Measurements from ENCODE around the gene TESK1.
A peak's percentile ranks its signal among the peaks of the same experiment; 100 is the strongest.
"Not testable (repeated sequence)": the region's sequence is repeated elsewhere in the genome, so short reads cannot be mapped to it uniquely, and the experiment has no call there.

TESK1 gene

DNA sequence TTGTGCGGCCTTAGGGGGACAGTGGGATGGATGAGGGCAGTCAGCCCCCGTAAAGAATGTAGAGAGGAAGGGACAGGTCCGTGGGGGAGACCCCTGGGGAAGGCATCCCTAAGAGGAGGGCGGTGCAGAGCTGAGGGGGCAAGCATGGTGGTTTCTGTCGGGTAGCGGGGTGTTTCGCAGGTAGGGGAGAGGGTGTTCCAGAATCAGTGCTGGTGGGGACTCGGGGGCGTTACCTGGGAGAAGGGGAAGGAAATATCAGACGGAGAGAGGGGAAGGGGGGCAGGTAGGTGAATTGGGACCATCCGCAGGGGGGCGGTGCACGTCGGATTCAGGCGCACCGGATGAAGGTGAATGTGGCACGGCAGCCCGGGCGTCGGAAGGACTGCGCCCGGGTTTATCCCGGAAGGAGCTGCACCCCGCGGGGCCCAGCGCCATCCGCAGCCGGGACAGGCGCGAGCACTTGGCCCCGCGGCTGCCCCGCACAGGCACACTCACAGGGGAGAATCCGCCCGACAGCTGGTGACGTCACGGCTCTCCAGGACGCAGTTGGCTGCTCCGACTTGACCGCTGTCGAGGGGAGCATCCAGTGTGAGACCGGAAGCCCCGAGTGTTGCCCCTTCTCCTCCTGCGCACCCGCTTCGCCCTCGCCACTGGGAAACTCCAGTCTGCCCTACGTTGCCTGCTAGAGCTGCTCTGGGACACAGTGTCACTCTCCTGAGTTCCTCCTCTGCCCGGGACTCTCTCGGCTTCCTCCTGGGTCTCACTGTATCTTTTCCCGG lies 11.8 kb downstream of the TESK1 start:
- no peak for DNase-seq

DNA sequence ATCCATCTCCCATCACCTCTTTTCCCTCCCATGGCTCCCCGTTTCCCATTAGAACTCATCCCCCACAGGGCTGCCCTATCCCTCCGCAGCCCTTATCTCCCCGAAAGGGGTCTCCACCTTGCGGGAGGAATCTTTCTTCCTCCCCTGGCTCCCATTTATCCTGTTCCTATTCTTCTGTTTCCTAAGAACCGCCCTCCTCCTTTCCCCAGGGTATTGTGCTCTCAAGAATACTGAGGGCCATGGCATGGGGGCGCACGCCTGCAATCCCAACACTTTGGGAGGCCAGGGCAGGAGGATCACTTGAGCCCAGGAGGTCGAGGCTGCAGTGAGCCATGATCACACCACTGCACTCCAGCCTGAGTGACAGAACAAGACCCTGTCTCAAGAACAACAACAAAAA lies 12.5 kb downstream of the TESK1 start:
- DNase-seq = no peak

DNA sequence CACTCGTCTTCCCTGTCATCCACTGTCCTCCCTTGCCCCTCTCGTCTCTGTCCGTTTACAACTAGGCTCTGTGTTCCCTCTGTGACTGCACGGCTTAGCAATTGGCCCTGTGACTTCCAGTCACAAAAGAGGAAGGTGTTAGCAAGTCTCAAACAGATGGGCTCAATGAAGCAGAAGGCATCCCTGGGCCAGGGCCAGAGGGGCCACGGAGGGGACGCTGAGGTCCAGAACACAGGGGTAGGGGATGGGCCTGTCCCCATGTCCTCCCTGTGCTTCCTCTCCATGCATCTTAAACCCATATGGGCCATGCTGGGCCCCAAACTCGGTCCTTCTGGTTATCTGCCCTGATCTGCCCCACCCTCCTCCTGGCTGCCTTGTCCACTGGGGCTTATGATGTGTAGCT lies 13.3 kb downstream of the TESK1 start, which contains the start of gene CD72:
TSS of gene CD72 (minus strand) at position 89 of the 403 bp plus-strand sequence. CDS start 110 bp downstream, outside the sequence.
- DNase-seq = no peak

DNA sequence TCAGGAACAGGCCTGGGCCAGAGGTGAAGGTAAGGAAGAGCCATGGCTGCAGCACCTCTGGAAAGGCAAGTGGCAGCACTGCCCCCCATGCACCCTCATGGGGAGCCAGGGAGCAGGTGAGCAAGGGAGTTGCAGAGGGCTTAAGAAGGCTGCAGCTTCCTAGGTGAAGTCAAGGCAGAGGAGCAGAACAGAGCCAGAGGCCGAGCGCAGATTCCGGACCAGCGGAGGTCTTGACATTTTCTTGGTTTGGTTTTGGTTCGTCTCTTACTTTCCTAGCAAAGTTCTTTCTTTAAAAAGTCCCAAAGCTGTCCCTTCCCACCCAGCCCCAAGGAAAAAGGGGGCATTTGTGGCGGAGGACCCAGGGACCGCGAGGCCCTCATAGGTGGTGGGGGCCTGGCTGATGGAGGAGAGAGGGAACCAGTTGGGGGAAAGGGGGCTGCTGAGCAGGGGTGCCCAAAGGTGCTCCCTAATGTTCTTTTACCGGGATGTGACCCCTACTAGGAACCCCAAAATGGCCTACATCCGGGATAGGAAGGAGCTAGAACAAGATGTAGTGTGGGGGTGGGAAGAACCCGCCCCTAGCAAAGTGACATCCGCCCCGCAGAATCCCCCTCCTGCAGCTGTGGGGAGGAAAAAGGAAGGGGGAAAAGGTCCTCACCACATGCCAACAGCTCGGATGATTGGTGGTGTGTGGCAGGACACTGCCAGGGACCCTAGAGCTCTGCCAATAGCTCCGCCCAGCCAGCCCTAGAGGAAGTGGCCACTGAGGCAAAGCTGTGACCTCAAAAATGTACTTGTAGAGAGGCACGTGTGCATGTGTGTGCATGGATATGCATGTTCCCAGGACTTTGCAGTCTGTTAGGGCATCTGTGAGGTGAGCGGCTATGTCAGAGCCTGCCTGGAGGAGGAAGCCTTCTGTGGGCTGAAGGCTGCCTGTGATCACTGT lies 14.1 kb downstream of the TESK1 start:
- DNase-seq = no peak

DNA sequence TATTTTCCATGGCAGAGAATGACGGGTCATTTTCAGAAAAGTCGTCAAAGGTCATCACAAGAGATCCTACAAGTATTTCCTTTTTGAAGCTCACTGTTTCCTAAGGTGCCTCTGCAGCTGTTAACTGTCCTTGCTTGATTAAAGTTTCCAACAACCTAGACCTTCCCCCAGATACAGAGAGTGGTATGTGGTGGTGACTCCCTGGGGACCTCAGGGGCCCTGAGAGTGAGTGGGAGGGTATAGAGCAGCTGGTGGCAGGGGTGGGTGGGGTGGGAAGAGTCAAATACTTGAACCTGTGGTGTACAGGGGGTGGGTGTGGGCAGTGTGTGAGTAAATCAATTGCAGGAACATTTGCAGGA lies 14.7 kb downstream of the TESK1 start:
- no peak for DNase-seq

DNA sequence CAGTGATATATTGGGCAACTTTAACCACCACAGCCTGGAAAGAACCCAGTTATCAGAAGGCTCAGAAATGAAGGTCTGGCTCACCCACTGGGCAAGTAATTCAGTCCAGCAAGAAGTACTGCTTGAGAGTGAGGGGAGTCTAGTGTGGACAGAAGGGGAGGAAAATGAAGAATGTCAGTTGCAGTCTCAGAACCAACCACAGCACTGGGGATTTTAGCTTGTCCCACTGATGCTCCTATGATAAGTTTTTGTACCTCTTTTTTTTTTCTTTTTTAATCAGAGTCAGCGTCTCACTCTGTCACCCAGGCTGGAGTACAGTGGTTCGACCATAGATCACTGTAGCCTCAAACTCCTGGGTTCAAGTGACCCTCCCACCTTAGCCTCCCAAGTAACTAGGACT lies 22.5 kb downstream of the TESK1 start:
- no peak for DNase-seq

DNA sequence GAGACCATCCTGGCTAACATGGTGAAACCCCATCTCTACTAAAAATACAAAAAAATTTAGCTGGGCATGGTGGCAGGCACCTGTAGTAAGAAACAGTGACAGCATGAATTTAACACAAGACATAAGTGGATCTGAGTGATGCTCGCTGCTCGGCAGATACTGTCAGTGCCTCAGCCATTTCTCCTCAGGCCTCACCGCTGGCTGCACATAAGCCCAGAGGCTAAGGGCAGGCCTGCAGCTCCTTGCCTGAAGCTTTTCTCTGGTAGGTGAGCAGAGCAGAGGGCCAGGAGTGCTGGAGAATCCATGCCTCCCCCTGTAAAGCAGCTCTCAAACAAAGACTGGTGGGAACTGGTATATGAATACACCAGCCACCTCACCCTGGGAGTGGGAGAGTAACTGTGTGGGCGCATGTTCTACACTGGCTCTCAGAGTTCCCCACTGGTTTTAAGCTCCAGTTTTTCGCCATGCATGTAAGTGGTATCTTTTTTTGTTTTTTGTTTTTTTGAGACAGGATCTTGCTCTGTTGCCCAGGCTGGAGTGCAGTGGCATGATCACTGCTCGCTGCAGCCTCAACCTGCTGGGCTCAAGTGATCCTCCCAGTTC lies 23.4 kb downstream of the TESK1 start:
- no peak for DNase-seq

DNA sequence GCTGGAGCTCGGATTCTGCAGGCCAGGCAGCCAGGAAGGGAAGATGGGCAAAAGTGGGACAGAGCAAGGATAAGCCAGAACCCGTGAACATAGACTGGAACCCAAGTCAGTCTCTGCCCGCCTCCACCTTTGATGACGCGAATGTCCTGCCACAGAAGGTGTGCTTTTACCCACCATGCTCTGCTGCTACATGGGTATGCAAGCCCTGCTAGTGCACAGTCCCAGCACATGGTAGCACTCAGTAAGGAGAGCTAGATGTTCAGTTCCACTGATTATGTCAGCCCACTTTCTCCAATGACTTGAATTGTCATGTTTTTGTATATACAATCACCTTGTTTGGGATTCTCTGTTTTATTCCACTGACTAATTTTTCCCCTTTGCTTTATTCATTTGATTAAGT lies 24.5 kb downstream of the TESK1 start:
- DNase-seq = no peak

DNA sequence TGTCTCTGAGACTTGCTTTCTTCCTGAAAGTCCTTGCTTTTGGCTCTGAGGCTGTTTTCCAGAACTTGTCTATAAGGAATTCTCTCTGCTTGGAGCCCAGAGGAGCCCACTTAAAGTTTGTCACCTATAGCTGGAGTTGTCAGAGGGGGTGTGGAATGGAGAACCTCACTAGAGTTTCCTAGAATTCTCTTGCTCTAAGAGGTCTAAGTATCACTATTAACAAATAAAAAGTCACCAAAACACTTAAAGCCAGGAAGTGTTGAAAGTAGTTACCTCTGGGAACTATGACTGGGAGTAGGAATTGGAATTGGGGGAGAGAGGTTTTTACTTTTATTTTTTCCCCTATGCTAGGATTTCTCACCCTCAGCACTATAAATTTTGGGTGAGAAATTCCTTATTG lies 30.7 kb downstream of the TESK1 start:
- no peak for DNase-seq

DNA sequence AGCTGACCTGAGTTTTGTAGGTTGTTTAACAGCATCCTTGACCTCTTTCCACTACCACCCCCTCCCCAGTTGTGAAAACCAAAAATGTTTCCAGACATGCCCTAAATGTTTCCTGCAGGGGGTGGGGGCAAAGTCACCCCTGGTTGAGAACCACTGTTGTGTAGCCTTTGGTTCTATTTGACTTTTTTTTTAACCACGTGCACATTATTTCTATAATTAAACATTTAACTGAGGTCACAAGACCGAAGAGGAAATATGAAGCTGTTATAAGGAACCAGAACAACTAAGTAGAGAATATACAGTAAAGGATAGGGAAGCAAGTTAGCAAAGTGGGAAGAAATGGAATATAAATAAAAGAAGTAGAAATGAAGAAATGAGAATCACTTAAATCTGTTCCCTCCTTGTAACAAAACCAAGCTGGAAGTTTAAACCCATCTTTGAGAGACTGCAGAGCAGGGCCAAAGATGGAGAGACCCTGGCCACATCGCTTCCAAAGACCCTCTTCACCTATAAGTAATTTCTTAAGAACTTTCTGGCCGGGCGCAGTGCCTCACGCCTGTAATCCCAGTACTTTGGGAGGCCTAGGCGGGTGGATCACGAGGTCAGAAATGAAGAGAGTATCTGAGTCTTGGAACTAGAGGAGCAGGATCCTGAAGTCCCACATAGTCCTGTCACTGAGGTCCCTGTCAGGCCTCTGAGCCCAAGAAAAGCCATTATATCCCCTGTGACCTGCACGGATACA lies 31.2 kb downstream of the TESK1 start:
- DNase-seq = no peak

DNA sequence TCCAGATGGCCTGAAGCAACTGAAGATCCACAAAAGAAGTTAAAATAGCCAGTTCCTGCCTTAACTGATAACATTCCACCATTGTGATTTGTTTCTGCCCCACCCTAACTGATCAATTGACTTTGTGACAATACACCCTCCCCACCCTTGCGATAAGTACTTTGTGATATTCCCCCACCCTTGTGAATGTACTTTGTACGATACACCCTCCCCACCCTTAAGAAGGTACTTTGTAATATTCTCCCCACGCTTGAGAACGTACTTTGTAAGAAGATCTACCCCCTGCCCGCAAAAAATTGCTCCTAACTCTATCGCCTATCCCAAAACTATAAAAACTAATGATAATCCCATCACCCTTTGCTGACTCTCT lies 31.8 kb downstream of the TESK1 start:
- not testable (repeated sequence) for DNase-seq

DNA sequence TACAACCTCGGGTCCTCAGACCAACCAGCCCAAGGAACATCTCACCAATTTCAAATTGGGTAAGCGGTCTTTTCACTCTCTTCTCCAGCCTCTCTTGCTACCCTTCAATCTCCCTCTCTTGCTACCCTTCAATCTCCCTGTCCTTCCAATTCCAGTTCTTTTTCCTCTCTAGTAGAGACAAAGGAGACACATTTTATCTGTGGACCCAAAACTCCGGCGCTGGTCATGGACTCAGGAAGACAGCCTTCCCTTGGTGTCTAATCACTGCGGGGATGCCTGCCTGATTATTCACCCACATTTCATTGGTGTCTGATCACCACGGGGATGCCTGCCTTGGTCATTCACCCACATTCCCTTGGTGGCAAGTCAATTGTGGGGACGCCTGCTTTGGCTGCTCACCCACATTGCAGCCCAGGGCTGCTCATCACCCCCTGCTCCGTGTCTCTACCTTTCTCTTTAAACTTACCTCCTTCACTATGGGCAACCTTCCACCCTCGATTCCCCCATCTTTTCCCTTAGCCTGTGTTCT lies 32.4 kb downstream of the TESK1 start:
- not testable (repeated sequence) for DNase-seq

DNA sequence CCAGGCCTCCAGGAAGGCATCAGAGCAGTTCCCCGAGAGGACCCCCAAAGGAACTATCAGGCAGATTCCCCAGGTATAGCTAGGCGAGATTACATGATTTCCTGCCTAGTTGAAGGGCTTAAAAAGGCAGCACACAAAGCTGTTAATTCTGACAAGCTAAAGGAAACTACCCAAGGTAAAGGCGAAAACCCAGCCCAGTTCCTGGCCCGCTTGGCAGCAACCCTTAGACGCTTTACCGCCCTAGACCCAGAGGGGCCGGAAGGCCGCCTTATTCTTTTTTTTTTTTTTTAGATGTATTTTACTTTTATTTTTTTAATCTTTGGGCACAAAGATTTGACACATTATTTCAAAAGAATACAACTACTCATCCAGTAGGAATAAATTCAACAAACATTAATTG lies 33.7 kb downstream of the TESK1 start:
- DNase-seq = not testable (repeated sequence)

DNA sequence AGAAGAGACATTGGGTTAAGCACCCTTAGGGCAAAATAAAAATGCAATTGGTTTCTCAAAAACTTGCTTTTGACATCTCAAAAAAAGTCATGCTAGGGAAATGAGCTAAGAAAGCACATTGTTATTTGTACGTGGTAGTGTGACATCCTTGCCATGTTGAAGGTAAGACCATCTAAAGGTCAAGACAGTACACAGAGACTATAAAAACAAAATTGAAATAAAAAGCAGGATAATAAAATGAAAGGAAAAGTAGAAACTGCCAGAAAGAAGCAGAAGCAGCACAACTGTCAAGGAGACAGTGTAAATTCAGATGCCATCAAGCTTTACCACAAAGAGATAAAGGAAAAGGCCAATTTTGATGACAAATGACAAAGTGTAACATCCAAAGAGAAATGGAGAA lies 34.2 kb downstream of the TESK1 start:
- DNase-seq = not testable (repeated sequence)

DNA sequence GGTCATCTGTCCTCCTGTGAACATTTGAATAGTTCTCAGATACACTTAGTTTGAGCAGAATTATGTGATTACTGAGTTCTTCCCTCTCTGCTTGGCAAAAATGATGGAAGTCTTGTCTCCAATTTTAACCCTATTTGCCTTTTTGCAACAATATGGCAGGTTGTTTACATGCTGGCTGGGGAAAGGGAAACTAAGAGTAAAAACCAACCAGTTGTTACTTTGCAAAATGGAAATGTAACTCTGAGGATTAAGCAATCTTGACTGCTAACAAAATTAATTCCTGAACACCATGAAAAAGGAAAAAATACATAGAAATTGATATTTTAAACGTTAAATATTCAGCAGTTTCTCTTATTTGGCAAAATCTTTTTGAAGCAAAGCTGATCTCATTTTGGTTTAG lies 34.6 kb downstream of the TESK1 start:
- DNase-seq = no peak

DNA sequence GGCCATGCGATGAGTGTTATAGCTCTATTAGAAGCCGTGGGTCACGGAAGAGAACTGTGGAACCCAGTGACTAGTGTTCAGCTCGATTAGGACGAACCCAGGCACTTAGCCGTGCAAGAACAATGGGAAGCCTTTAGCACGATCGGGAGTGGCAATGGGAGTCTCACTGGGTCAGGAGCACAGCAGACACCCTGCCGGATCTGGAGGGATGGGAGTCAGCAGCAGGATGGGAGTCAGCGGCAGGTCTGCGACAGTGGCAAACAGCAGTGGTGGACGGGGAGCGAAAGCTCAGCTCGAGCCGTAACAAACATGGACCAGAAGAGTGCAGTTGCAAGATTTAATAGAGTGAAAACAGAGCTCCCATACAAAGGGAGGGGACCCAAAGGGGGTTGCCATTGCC lies 35.4 kb downstream of the TESK1 start:
- not testable (repeated sequence) for DNase-seq

DNA sequence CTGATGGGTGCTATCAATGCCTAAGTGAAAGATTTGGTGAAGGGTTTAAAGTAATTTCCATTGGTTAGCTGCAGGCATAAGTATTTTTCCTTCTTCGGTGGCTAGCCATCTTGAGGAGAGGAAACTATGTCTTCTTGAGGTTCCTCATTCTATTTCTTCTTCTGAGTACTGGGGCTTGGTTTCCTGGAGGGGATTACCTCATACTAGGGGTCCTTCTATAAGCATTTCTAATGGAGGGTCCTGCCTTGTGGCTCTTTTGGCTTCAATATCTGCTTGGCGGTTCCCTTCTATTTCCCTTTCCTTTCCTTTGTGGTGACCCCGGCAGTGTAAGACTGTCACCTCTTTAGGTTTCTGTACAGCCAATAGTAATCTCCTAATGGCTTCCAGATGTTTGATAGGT lies 36.4 kb downstream of the TESK1 start:
- not testable (repeated sequence) for DNase-seq

DNA sequence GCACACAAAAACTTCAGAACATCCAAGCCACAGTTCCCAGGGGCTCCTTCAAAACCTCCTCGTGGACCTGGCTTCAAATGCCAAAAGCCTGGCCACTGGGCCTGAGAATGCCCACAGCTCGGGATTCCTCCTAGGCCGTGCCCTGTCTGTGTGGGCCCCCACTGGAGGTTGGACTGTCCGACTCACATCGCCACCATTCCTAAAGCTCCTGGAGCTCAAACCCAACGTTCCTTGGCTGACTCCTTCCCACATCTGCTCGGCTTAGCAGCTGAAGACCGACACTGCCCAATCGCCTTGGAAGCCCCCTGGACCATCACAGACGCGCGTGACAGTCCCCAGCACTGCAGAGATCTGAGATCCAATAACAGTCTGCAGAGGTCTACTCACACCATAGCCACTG lies 38.0 kb downstream of the TESK1 start:
- DNase-seq = no peak

DNA sequence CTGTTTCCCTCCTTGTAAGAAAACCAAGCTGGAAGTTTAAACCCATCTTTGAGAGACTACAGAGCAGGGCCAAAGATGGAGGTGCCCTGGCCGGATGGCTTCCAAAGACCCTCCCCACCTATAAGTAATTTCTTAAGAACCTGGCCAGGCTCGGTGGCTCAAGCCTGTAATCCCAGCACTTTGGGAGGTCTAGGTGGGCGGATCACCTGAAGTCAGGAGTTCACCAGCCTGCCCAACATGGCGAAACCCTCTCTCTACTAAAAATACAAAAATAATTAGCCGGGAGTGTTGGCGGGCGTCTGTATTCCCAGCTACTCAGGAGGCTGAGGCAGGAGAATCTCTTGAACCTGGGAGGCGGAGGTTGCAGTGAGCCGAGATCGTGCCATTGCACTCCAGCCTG lies 40.7 kb downstream of the TESK1 start:
- DNase-seq = not testable (repeated sequence)

DNA sequence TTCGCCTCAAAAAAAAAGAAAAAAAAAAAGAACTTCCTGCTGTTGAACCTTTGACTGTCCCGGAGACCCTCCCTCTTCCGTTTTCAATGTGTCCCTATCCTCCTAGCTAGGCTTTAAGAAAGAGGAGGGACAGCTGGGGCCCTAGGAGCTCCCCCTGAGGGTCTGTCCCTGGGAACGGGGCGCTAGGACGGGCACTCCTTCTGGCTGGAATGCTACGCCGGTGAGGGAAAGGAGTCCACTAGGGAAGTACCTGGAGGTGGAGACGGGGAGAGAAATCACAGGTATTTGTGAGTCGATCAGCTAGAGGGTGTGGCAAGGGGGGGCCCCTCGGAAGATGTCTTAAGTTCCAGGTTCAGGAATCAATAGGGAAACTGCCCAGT lies 41.1 kb downstream of the TESK1 start:
- no peak for DNase-seq

DNA sequence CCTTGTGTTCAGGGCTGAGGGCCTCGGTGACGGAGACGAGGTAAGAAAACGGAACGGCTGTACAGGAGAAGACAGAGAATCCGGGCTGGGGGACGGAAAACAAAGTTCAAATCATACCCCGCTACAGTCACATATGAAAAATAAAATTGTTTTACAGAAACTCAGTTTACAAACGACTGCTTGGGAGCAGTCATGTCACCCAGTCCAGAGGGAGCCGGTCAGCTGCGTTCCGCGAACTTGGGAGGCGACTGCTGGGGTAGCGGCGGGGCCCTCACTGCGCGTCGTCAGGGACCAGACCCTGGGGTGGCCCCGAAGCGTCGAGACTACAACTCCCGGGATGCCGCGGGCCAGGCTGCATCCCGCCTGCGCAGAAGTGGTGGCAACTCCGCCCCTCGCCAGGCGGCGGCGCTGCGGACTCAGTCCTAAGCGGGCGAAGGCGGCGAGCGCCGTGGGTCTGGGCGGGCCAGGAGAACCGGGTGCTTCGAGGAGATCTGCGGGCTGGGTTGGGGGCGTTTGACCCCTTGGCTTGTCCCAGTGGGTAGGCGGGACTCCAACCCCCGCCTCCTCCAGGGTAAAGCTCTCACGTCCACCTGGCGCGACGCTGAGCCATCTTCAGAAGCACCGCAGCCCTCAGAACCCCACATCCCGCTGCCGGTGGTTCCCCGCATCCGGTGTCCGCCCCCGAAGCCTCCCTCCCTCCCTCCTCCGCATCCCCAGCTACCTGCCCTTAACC lies 41.6 kb downstream of the TESK1 start:
- peak; percentile 75 for DNase-seq

Measured in NCI-H446 treated with DMSO at 0.1 percent for 48 hours (cell line).